T-cell (primary cell): ENCODE results near the gene ZNF710. TPM values are rescaled to one million over a fixed set of nuclear protein-coding genes. Genes with fewer than 3 reads are reported as not detected.

Source experiments
- ATAC-seq, 4 experiments: fragments of 200-7000 bp in 3 of 4; fragments of 150-1000 bp in 1 of 4; cut with Tn5 transposase; replicated peaks in 1 of 4; 1 replicate in 3 of 4; 2 replicates in 1 of 4; pipeline ENCODE4 v1.10.0; 2021; ENCODE audit warnings: moderate library complexity in 3 of 4, mild to moderate bottlenecking in 2 of 4, moderate number of reproducible peaks in 1 of 4
- CTCF ChIA-PET, 2 donors: fragments of 300-600 bp; sonication (Branson Sonifier 250); formaldehyde crosslinking; loops; one replicate each; lab custom pipeline; 2022; ENCODE audit warnings: antibody characterized with exemption in 2 of 2; lab: Charles Lee
- POLR2A ChIA-PET, 2 donors: fragments of 300-600 bp; sonication (Branson Sonifier 250); formaldehyde crosslinking; loops; one replicate each; lab custom pipeline; 2022; ENCODE audit warnings: antibody characterized with exemption in 2 of 2; lab: Charles Lee
- DNase-seq, 35 experiments: peaks; one replicate each; pipeline versions ENCODE4 v3.0.0 to v3.0.0-alpha.2; 2013 to 2023
- H3K27ac ChIP-seq: one replicate; pipeline ENCODE4 v1.5.1; 2013; ENCODE audit warnings: low read length
- H3K27me3 ChIP-seq, 2 experiments: replicated peaks in 1 of 2; 1 replicate in 1 of 2; 2 replicates in 1 of 2; pipeline versions ENCODE4 v1.6.1 to v1.7.0; 2013; ENCODE audit warnings: low read length in 1 of 2, mixed read lengths in 1 of 2; ENCODE audit not compliant: control insufficient read depth in 2 of 2, insufficient read depth in 2 of 2; ENCODE audit errors: extremely low read depth in 1 of 2
- H3K36me3 ChIP-seq, 2 donors: 1 replicate in 1 of 2; 2 replicates in 1 of 2; pipeline versions ENCODE4 v1.6.1 to v1.7.0; 2013; ENCODE audit warnings: low read length in 1 of 2; ENCODE audit not compliant: control insufficient read depth in 2 of 2, insufficient read depth in 1 of 2; ENCODE audit errors: extremely low read depth in 1 of 2
- H3K4me1 ChIP-seq, 2 experiments: 1 replicate in 1 of 2; 2 replicates in 1 of 2; pipeline versions ENCODE4 v1.6.1 to v1.7.0; 2013; ENCODE audit warnings: low read length in 2 of 2, mixed read lengths in 1 of 2; ENCODE audit not compliant: insufficient read depth in 2 of 2, control insufficient read depth in 1 of 2; ENCODE audit errors: extremely low read depth in 1 of 2
- H3K4me3 ChIP-seq, 2 donors: 1 replicate in 1 of 2; 2 replicates in 1 of 2; pipeline versions ENCODE4 v1.5.1 to v1.7.0; 2013; ENCODE audit warnings: mild to moderate bottlenecking in 2 of 2, low read length in 1 of 2, moderate library complexity in 1 of 2; ENCODE audit not compliant: control insufficient read depth in 1 of 2; ENCODE audit errors: extremely low read depth in 1 of 2
- H3K9me3 ChIP-seq: 2 replicates; pipeline ENCODE4 v1.7.0; 2013
- H3K27ac Mint-ChIP-seq, 2 donors: one replicate each; pipeline ENCODE4 v1.8.0; 2020 to 2021; ENCODE audit warnings: mild to moderate bottlenecking in 2 of 2, mixed read lengths in 2 of 2
- H3K27me3 Mint-ChIP-seq, 2 donors: one replicate each; pipeline ENCODE4 v1.8.0; 2021 to 2022; ENCODE audit warnings: mixed read lengths in 2 of 2
- H3K36me3 Mint-ChIP-seq: one replicate; pipeline ENCODE4 v1.8.0; 2021; ENCODE audit warnings: mixed read lengths
- H3K4me1 Mint-ChIP-seq, 3 donors: one replicate each; pipeline ENCODE4 v1.8.0; 2020 to 2022; ENCODE audit warnings: mixed read lengths in 3 of 3, mild to moderate bottlenecking in 1 of 3
- H3K4me3 Mint-ChIP-seq, 3 donors: one replicate each; pipeline ENCODE4 v1.8.0; 2020 to 2022; ENCODE audit warnings: mild to moderate bottlenecking in 3 of 3, mixed read lengths in 3 of 3, moderate library complexity in 3 of 3
- H3K9me3 Mint-ChIP-seq, 3 donors: one replicate each; pipeline ENCODE4 v1.8.0; 2020 to 2022; ENCODE audit warnings: mixed read lengths in 3 of 3
- WGBS: methylation state at CpG from one replicate; pipeline ENCODE4 v1.1.5; 2013; ENCODE audit warnings: missing lambda C conversion rate; ENCODE audit not compliant: insufficient coverage; 5-methylcytosine and 5-hydroxymethylcytosine counted together
- total RNA-seq, 35 experiments: library from RNA in 6 of 35; stranded (reverse) in 6 of 35; fragments of 120-200 nt in 1 of 35; gene quantifications; one replicate each; pipeline versions ENCODE4 v1.2.1 to v1.2.4 and lab custom pipeline; 2013 to 2026

ZNF710 gene
- total RNA-seq, 5 donors from 2014 or later (not counting 1 experiment from before 2014, with no cell fraction given): 11.8 to 21.2 (median 17.7) TPM

GRCh38 chr15:90037961-90038631, 37.0 kb downstream of the ZNF710 start:
- ATAC-seq (peak in 3 of 4 experiments; percentile 14 to 82 (median 16)), DNase-seq (peak in 23 of 35 experiments; percentile 13 to 70 (median 34))
- Histone ChIP-seq H3K4me1 (peaks cover 18 to 47% of the 10 kb centered on the region in 2 experiments), H3K27me3 (no peaks in the 10 kb centered on the region), H3K4me3 (no peak overlapping the region), H3K36me3 (no peaks in the 10 kb centered on the region), H3K9me3 (no peaks in the 10 kb centered on the region), H3K27ac (no peak overlapping the region)
- ChIA-PET POLR2A (no interaction called here), CTCF (interaction anchor here in 1 of 2 donors (0.5 kb wide), 1 partner anchor 33 kb away, joined by 3 read pairs; no protein-coding TSS in a partner anchor)
- Mint-ChIP-seq H3K4me1 (peaks cover 58 to 70% (median 68%) of the 10 kb centered on the region in 3 donors), H3K9me3 (no peaks in the 10 kb centered on the region), H3K36me3 (peaks cover 3% of the 10 kb centered on the region), H3K4me3 (no peak overlapping the region), H3K27me3 (no peaks in the 10 kb centered on the region), H3K27ac (peak overlapping the region; percentile 33 to 53)
- 57% methylated on average over 9 of the region's 14 CpGs for WGBS

GRCh38 chr15:90038632-90039095, 37.5 kb downstream of the ZNF710 start:
- H3K4me3 ChIP-seq: no peak overlapping the region
- Mint-ChIP-seq H3K4me1 (peaks cover 52 to 64% (median 63%) of the 10 kb centered on the region in 3 donors), H3K27ac (peak overlapping the region; percentile 33 to 53), H3K4me3 (no peak overlapping the region), H3K36me3 (peaks cover 3% of the 10 kb centered on the region), H3K27me3 (no peaks in the 10 kb centered on the region), H3K9me3 (no peaks in the 10 kb centered on the region)
- ATAC-seq (no peak), DNase-seq (no peak)
- POLR2A ChIA-PET: no interaction called here
- no peaks in the 10 kb centered on the region for H3K27me3 ChIP-seq
- no CpG with 5 or more reads among the region's 3 CpGs for WGBS
- CTCF ChIA-PET: no interaction called here
- H3K4me1 ChIP-seq: peaks cover 13 to 41% of the 10 kb centered on the region in 2 experiments
- no peak overlapping the region for H3K27ac ChIP-seq
- H3K9me3 ChIP-seq: no peaks in the 10 kb centered on the region
- no peaks in the 10 kb centered on the region for H3K36me3 ChIP-seq

GRCh38 chr15:90039996-90040395, 38.9 kb downstream of the ZNF710 start:
- H3K4me3 ChIP-seq: no peak overlapping the region
- ChIA-PET CTCF (no interaction called here), POLR2A (interaction anchor here in 1 of 2 donors (0.6 kb wide), 1 partner anchor 72 kb away, joined by 3 read pairs; no protein-coding TSS in a partner anchor)
- Mint-ChIP-seq H3K27me3 (no peaks in the 10 kb centered on the region), H3K36me3 (peaks cover 3% of the 10 kb centered on the region), H3K9me3 (no peaks in the 10 kb centered on the region), H3K4me3 (no peak overlapping the region), H3K4me1 (peaks cover 41 to 55% (median 52%) of the 10 kb centered on the region in 3 donors), H3K27ac (no peak overlapping the region)
- WGBS: 92% methylated on average over 4 of the region's 5 CpGs
- H3K9me3 ChIP-seq: no peaks in the 10 kb centered on the region
- ATAC-seq: no peak
- peaks cover 6 to 28% of the 10 kb centered on the region in 2 experiments for H3K4me1 ChIP-seq
- no peaks in the 10 kb centered on the region for H3K36me3 ChIP-seq
- no peaks in the 10 kb centered on the region for H3K27me3 ChIP-seq
- H3K27ac ChIP-seq: no peak overlapping the region
- no peak for DNase-seq

- Mint-ChIP-seq H3K4me1 (peaks cover 37 to 55% (median 52%) of the 10 kb centered on the region in 3 donors), H3K27ac (no peak overlapping the region), H3K9me3 (no peaks in the 10 kb centered on the region), H3K4me3 (no peak overlapping the region), H3K36me3 (peaks cover 3% of the 10 kb centered on the region), H3K27me3 (no peaks in the 10 kb centered on the region)
- POLR2A ChIA-PET: no interaction called here
- CTCF ChIA-PET: interaction anchor here in 1 of 2 donors (0.7 kb wide), 1 partner anchor 10 kb away, joined by 3 read pairs; no protein-coding TSS in a partner anchor
- no peaks in the 10 kb centered on the region for H3K9me3 ChIP-seq
- no peak overlapping the region for H3K27ac ChIP-seq
- H3K4me3 ChIP-seq: no peak overlapping the region
- DNase-seq (no peak), ATAC-seq (no peak)
- no peaks in the 10 kb centered on the region for H3K36me3 ChIP-seq
- WGBS: 100% methylated on average over 3 of the region's 6 CpGs
- H3K4me1 ChIP-seq: peaks cover under 1 to 22% of the 10 kb centered on the region in 2 experiments
- H3K27me3 ChIP-seq: no peaks in the 10 kb centered on the region
Measured at GRCh38 chr15:90040618-90041017, 39.5 kb downstream of the ZNF710 start.

- no peaks in the 10 kb centered on the region for H3K27me3 ChIP-seq
- WGBS: 96% methylated on average over 7 of the region's 12 CpGs
- DNase-seq: no peak
- H3K9me3 Mint-ChIP-seq: no peaks in the 10 kb centered on the region
- no peak overlapping the region for H3K27ac ChIP-seq
- H3K4me1 Mint-ChIP-seq: peaks cover 28 to 52% (median 39%) of the 10 kb centered on the region in 3 donors
- CTCF ChIA-PET: interaction anchor here in 1 of 2 donors (0.6 kb wide), 2 partner anchors 11 to 411 kb away, joined by 5 to 8 read pairs; no protein-coding TSS in a partner anchor
- no peak for ATAC-seq
- POLR2A ChIA-PET: no interaction called here
- no peak overlapping the region for H3K27ac Mint-ChIP-seq
- H3K27me3 Mint-ChIP-seq: no peaks in the 10 kb centered on the region
- no peaks in the 10 kb centered on the region for H3K36me3 ChIP-seq
- no peaks in the 10 kb centered on the region for H3K9me3 ChIP-seq
- H3K36me3 Mint-ChIP-seq: peaks cover 3% of the 10 kb centered on the region
- H3K4me3 Mint-ChIP-seq: no peak overlapping the region
- peaks cover 0 to 19% of the 10 kb centered on the region in 2 experiments for H3K4me1 ChIP-seq
- H3K4me3 ChIP-seq: no peak overlapping the region
Measured at GRCh38 chr15:90042356-90042755, 41.2 kb downstream of the ZNF710 start.

- no peaks in the 10 kb centered on the region for H3K27me3 Mint-ChIP-seq
- peaks cover 3% of the 10 kb centered on the region for H3K36me3 Mint-ChIP-seq
- DNase-seq (no peak), ATAC-seq (no peak)
- H3K4me3 Mint-ChIP-seq: no peak overlapping the region
- H3K9me3 Mint-ChIP-seq: no peaks in the 10 kb centered on the region
- Histone ChIP-seq H3K4me1 (peaks cover 0 to 13% of the 10 kb centered on the region in 2 experiments), H3K27ac (no peak overlapping the region), H3K9me3 (no peaks in the 10 kb centered on the region), H3K27me3 (no peaks in the 10 kb centered on the region), H3K36me3 (no peaks in the 10 kb centered on the region), H3K4me3 (no peak overlapping the region)
- ChIA-PET CTCF (interaction anchor here in 1 of 2 donors (0.6 kb wide), 2 partner anchors 11 to 28 kb away, joined by 4 to 8 read pairs; no protein-coding TSS in a partner anchor), POLR2A (no interaction called here)
- H3K4me1 Mint-ChIP-seq: peaks cover 22 to 46% (median 33%) of the 10 kb centered on the region in 3 donors
- 97% methylated on average over 18 of the region's 27 CpGs for WGBS
- no peak overlapping the region for H3K27ac Mint-ChIP-seq
Measured at GRCh38 chr15:90042766-90043529, 41.8 kb downstream of the ZNF710 start.
